Measurements from ENCODE around the gene BCL11B. TPM values are rescaled to one million over a fixed set of nuclear protein-coding genes. Genes with fewer than 3 reads are reported as not detected.

The BCL11B gene
- total RNA-seq, 2 donors from 2014 or later, result 3.7 to 5.1 TPM

- ATAC-seq (no peak), DNase-seq (no peak)
- intact Hi-C loops (cut with DNase I, micrococcal nuclease), result no loop called here
These were observed 57.3 kb downstream of the BCL11B start for GRCh38 chr14:99214701-99215100.

- ATAC-seq (no peak), DNase-seq (no peak)
- intact Hi-C loops (cut with DNase I, micrococcal nuclease), result no loop called here
These were observed 58.4 kb downstream of the BCL11B start for GRCh38 chr14:99213527-99213971.

- DNase-seq, result no peak
- intact Hi-C loops (cut with DNase I, micrococcal nuclease), result no loop called here
- ATAC-seq, result no peak
These were observed 58.9 kb downstream of the BCL11B start for GRCh38 chr14:99213101-99213500.

- intact Hi-C loops (cut with DNase I, micrococcal nuclease), result no loop called here
- ATAC-seq (no peak), DNase-seq (no peak)
These were observed 59.4 kb downstream of the BCL11B start for GRCh38 chr14:99212646-99213045.

GRCh38 chr14:99212199-99212598 is 59.8 kb downstream of the BCL11B start:
- DNase-seq (no peak), ATAC-seq (no peak)
- intact Hi-C loops (cut with DNase I, micrococcal nuclease), result no loop called here

GRCh38 chr14:99211410-99211809 is 60.6 kb downstream of the BCL11B start:
- intact Hi-C loops (cut with DNase I, micrococcal nuclease), result no loop called here
- ATAC-seq (no peak), DNase-seq (no peak)

GRCh38 chr14:99210333-99210732 is 61.7 kb downstream of the BCL11B start:
- intact Hi-C loops (cut with DNase I, micrococcal nuclease), result no loop called here
- ATAC-seq, result no peak
- no peak for DNase-seq

GRCh38 chr14:99209409-99209808 is 62.6 kb downstream of the BCL11B start:
- intact Hi-C loops (cut with DNase I, micrococcal nuclease), result no loop called here
- no peak for ATAC-seq
- DNase-seq, result no peak

GRCh38 chr14:99208318-99208717 is 63.7 kb downstream of the BCL11B start:
- DNase-seq (no peak), ATAC-seq (no peak)
- intact Hi-C loops (cut with DNase I, micrococcal nuclease), result no loop called here

- intact Hi-C loops (cut with DNase I, micrococcal nuclease), result no loop called here
- ATAC-seq, result no peak
- DNase-seq, result no peak
These were observed 64.5 kb downstream of the BCL11B start for GRCh38 chr14:99207456-99207855.

GRCh38 chr14:99206090-99206489 is 65.9 kb downstream of the BCL11B start:
- DNase-seq, result no peak
- intact Hi-C loops (cut with DNase I, micrococcal nuclease), result no loop called here
- no peak for ATAC-seq

GRCh38 chr14:99205086-99205688 is 66.8 kb downstream of the BCL11B start:
- ATAC-seq (no peak), DNase-seq (no peak)
- intact Hi-C loops (cut with DNase I, micrococcal nuclease), result no loop called here

- DNase-seq (no peak), ATAC-seq (no peak)
- intact Hi-C loops (cut with DNase I, micrococcal nuclease), result no loop called here
These were observed 68.2 kb downstream of the BCL11B start for GRCh38 chr14:99203801-99204200.

GRCh38 chr14:99203080-99203479 is 68.9 kb downstream of the BCL11B start:
- intact Hi-C loops (cut with DNase I, micrococcal nuclease), result no loop called here
- DNase-seq (no peak), ATAC-seq (no peak)

GRCh38 chr14:99202516-99202915 is 69.5 kb downstream of the BCL11B start:
- DNase-seq (no peak), ATAC-seq (no peak)
- intact Hi-C loops (cut with DNase I, micrococcal nuclease), result no loop called here

- DNase-seq (no peak), ATAC-seq (no peak)
- intact Hi-C loops (cut with DNase I, micrococcal nuclease), result no loop called here
These were observed 70.5 kb downstream of the BCL11B start for GRCh38 chr14:99201351-99202073.

GRCh38 chr14:99200654-99201005 is 71.4 kb downstream of the BCL11B start:
- no peak for ATAC-seq
- no peak for DNase-seq
- intact Hi-C loops (cut with DNase I, micrococcal nuclease), result no loop called here

- DNase-seq (no peak), ATAC-seq (no peak)
- intact Hi-C loops (cut with DNase I, micrococcal nuclease), result no loop called here
These were observed 71.9 kb downstream of the BCL11B start for GRCh38 chr14:99199846-99200653.

GRCh38 chr14:99198746-99199502 is 73.1 kb downstream of the BCL11B start:
- DNase-seq, result no peak
- intact Hi-C loops (cut with DNase I, micrococcal nuclease), result no loop called here
- no peak for ATAC-seq

GRCh38 chr14:99196310-99196650 is 75.7 kb downstream of the BCL11B start:
- no peak for DNase-seq
- no peak for ATAC-seq
- intact Hi-C loops (cut with DNase I, micrococcal nuclease), result no loop called here

Measured in left colon (tissue), 2 donors.